Panc1 (cell line): ENCODE measurements around the gene C14orf132.

Source experiments
- CTCF ChIP-seq: fragments of 450-650 bp; IDR thresholded peaks from 2 replicates; pipeline ENCODE4 v1.5.1; 2017; ENCODE audit warnings: mild to moderate bottlenecking
- POLR2AphosphoS5 ChIP-seq: IDR thresholded peaks from 2 replicates; pipeline ENCODE4 v1.6.1; 2012; ENCODE audit warnings: mild to moderate bottlenecking, low read depth, low read length, moderate library complexity

GRCh38 chr14:96037891-96038557, 1.1 kb upstream of the C14orf132 start:
- TF ChIP-seq CTCF: no peak
- TF ChIP-seq POLR2AphosphoS5: no peak
